GM19023 (cell line): ENCODE measurements around the gene SLC25A41.
"Not testable (repeated sequence)": the region's sequence is repeated elsewhere in the genome, so short reads cannot be mapped to it uniquely, and the experiment has no call there.

Experiments
- ATAC-seq: cut with Tn5 transposase; IDR thresholded peaks from one replicate; pipeline ENCODE4 v1.9.1; 2021; ENCODE audit warnings: mild to moderate bottlenecking, moderate library complexity; ENCODE audit not compliant: unreplicated experiment

SLC25A41 gene

GRCh38 chr19:6428692-6429418, 4.7 kb downstream of the SLC25A41 start:
- not testable (repeated sequence) for ATAC-seq

GRCh38 chr19:6427131-6427530, 6.4 kb downstream of the SLC25A41 start:
- no peak for ATAC-seq

GRCh38 chr19:6425732-6426620, 7.6 kb downstream of the SLC25A41 start:
- no peak for ATAC-seq

- peak; percentile 86 for ATAC-seq
Measured at GRCh38 chr19:6424939-6425731, 8.4 kb downstream of the SLC25A41 start.

GRCh38 chr19:6424195-6424938, 9.2 kb downstream of the SLC25A41 start, which contains the start of gene KHSRP:
Gene KHSRP, minus strand, starts transcription at chr19:6424811. Its CDS starts 110 bp downstream, at chr19:6424701.
- no peak for ATAC-seq

- ATAC-seq, result no peak
Measured at GRCh38 chr19:6423499-6424194, 9.9 kb downstream of the SLC25A41 start.

GRCh38 chr19:6421075-6422014, 12.2 kb downstream of the SLC25A41 start:
- no peak for ATAC-seq

- ATAC-seq, result no peak
Measured at GRCh38 chr19:6418562-6418932, 15.0 kb downstream of the SLC25A41 start.

- no peak for ATAC-seq
Measured at GRCh38 chr19:6417713-6418561, 15.6 kb downstream of the SLC25A41 start.

- ATAC-seq, result no peak
Measured at GRCh38 chr19:6416658-6417405, 16.7 kb downstream of the SLC25A41 start.

- no peak for ATAC-seq
Measured at GRCh38 chr19:6415591-6416190, 17.9 kb downstream of the SLC25A41 start.

- no peak for ATAC-seq
Measured at GRCh38 chr19:6414793-6415590, 18.6 kb downstream of the SLC25A41 start.

- ATAC-seq, result no peak
Measured at GRCh38 chr19:6413721-6414643, 19.6 kb downstream of the SLC25A41 start.

GRCh38 chr19:6413291-6413690, 20.3 kb downstream of the SLC25A41 start:
- no peak for ATAC-seq
